K562 (cell line): ENCODE data around the gene AGRN. TPM values are rescaled to one million over a fixed set of nuclear protein-coding genes. Genes with fewer than 3 reads are reported as not detected.
A peak's percentile ranks its signal among the peaks of the same experiment; 100 is the strongest.

Source experiments
- L3MBTL2 ChIP-seq: fragments of 450-650 bp; IDR thresholded peaks from 2 replicates; pipeline ENCODE4 v1.6.1; 2016; ENCODE audit warnings: mild to moderate bottlenecking, moderate library complexity
- MYC ChIP-seq, 2 experiments: fragments of 250-450 bp in 1 of 2; sonication (Bioruptor Pico) in 1 of 2; IDR thresholded peaks; 2 replicates each; pipeline versions ENCODE4 v1.5.1 to v1.6.1; 2012 to 2021; ENCODE audit warnings: low read depth in 2 of 2, borderline replicate concordance in 1 of 2, improper control_type of control experiment in 1 of 2, low read length in 1 of 2, mild to moderate bottlenecking in 1 of 2, moderate library complexity in 1 of 2
- NFXL1 ChIP-seq: fragments of 450-650 bp; formaldehyde crosslinking; IDR thresholded peaks from 2 replicates; pipeline ENCODE4 v1.4.0; 2021; ENCODE audit warnings: mild to moderate bottlenecking
- PHF20 ChIP-seq: fragments of 450-650 bp; IDR thresholded peaks from 2 replicates; pipeline ENCODE4 v1.6.1; 2018; ENCODE audit not compliant: partially characterized antibody
- PTTG1 ChIP-seq: fragments of 450-650 bp; IDR thresholded peaks from 2 replicates; pipeline ENCODE4 v1.6.1; 2016; ENCODE audit warnings: low read depth, mild to moderate bottlenecking, missing genetic modification characterization, missing compliant biosample characterization
- RB1 ChIP-seq: fragments of 450-650 bp; IDR thresholded peaks from 2 replicates; pipeline ENCODE4 v1.6.1; 2017; ENCODE audit warnings: low read depth, mild to moderate bottlenecking
- RBBP5 ChIP-seq: fragments of 200-600 bp; sonication (generic); IDR thresholded peaks from 2 replicates; pipeline ENCODE4 v1.6.1; 2012; ENCODE audit warnings: borderline replicate concordance, mild to moderate bottlenecking, low read length, control low read depth, inconsistent platforms; ENCODE audit not compliant: insufficient read depth, poor library complexity, severe bottlenecking
- RHOXF2B ChIP-seq: fragments of 250-450 bp; sonication (Bioruptor Pico); conservative IDR thresholded peaks from 2 replicates; pipeline ENCODE4 v1.5.1; 2021
- SMAD1 ChIP-seq: fragments of 150-350 bp; IDR thresholded peaks from 2 replicates; pipeline ENCODE4 v1.6.1; 2014; ENCODE audit warnings: low read length, low read depth; ENCODE audit not compliant: partially characterized antibody
- TOE1 ChIP-seq, 2 experiments: fragments of 450-650 bp in 1 of 2; sonication (generic) in 1 of 2; formaldehyde crosslinking in 1 of 2; IDR thresholded peaks; 2 replicates each; pipeline versions ENCODE4 v1.7.1 to v1.8.0; 2016 to 2022; ENCODE audit warnings: borderline replicate concordance in 2 of 2, mild to moderate bottlenecking in 2 of 2, antibody characterized with exemption in 1 of 2, inconsistent platforms in 1 of 2, low read depth in 1 of 2, missing genetic modification reagents in 1 of 2, moderate library complexity in 1 of 2
- ZC3H11A ChIP-seq: IDR thresholded peaks from 2 replicates; pipeline ENCODE4 v1.6.1; 2012; ENCODE audit warnings: low read depth, low read length, improper control_type of control experiment
- ZFP36 ChIP-seq: fragments of 150-350 bp; IDR thresholded peaks from 2 replicates; pipeline ENCODE4 v1.6.1; 2018; ENCODE audit warnings: low read length, low read depth; ENCODE audit not compliant: partially characterized antibody
- polyA plus RNA-seq, 8 experiments: library from polyadenylated mRNA; depleted of rRNA in 4 of 8; stranded (reverse) in 5 of 8; unstranded in 3 of 8; fragments of >200 nt; fragmentation: Nextera tagmentation in 2 of 8; fragmentation: Illumina TruSeq in 1 of 8; extraction: Ambion mirVana in 2 of 8; extraction: Trizol in 1 of 8; gene quantifications; 2 replicates each; pipeline versions ENCODE4 v1.2.1 to v1.2.3, GENCODE V29; 2011 to 2014; ENCODE audit warnings: inconsistent platforms in 1 of 8, missing spikeins in 1 of 8
- total RNA-seq, 7 experiments: library from RNA; depleted of rRNA in 6 of 7; stranded (reverse); fragments of >200 nt in 6 of 7; fragmentation: Illumina TruSeq in 2 of 7; extraction: Trizol in 2 of 7; gene quantifications; 2 replicates each; pipeline versions ENCODE4 v1.2.1 to v1.2.3, GENCODE V29; 2011 to 2021; ENCODE audit warnings: low replicate concordance in 1 of 7
- TF ChIP-seq, protein P1 (sequence below): fragments of 450-650 bp; IDR thresholded peaks from 2 replicates; pipeline ENCODE4 v1.6.1; 2018; ENCODE audit not compliant: partially characterized antibody
- TF ChIP-seq, protein P2 (sequence below), 2 experiments: IDR thresholded peaks; 2 replicates each; pipeline ENCODE4 v1.6.1; 2011; ENCODE audit warnings: borderline replicate concordance in 1 of 2, control low read depth in 1 of 2, low read depth in 1 of 2, low read length in 1 of 2, mild to moderate bottlenecking in 1 of 2, mixed read lengths in 1 of 2, moderate library complexity in 1 of 2; ENCODE audit not compliant: insufficient read depth in 1 of 2, insufficient read length in 1 of 2, poor library complexity in 1 of 2, severe bottlenecking in 1 of 2; ENCODE audit errors: extremely low read depth in 1 of 2
- TF ChIP-seq, protein P3 (sequence below): fragments of 450-650 bp; IDR thresholded peaks from 2 replicates; pipeline ENCODE4 v1.7.0; 2016; ENCODE audit warnings: borderline replicate concordance
- TF ChIP-seq, protein P4 (sequence below): fragments of 250-450 bp; sonication (Bioruptor Pico); IDR thresholded peaks from 2 replicates; pipeline ENCODE4 v1.8.0; 2022; ENCODE audit warnings: inconsistent platforms

The AGRN gene
- total and polyA plus RNA-seq, 9 of the 15 experiments (the other 6 are each of a cell fraction or from before 2014, with no cell fraction given) = 0.04 to 111 (median 18.1) TPM

DNA sequence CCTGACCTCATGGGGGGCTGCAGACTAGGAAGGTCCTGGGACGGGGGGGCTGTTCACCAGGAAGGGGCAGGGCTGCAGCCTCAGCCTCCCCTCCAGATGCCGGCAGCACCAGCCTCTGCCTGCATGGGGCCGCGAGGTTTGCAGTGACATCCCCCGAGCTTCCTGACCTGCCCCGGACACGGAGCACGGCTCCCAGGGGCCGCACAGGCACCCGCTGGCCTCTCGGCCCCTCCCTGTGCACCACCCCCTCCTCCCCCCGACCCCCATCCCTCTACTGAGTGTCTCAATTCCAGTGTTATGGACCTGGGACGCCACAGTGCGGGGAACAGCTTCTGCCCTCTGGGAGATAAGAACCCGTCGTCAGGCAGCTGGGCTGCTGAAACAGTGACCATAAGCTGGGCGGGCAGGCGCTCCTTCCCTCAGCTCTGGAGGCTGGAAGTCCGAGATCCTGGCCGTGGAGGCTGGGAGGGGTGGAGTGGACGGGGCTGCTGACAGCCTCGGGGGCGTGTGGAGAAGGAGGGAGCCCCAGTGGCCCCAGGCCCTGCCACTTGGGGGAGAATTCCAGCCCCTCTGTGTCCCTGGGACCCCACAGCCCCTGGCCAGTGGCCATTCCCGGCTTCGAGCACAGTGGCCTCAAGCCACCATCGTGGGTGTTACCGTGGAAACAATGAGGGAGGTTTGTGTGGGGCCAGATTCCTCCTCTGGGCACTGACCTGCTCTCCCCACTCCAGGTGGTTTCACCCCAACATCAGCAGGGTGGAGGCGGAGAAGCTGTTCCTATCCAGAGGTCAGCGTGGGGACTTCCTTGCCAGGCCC lies 42.6 kb downstream of the AGRN start (continued):
- TF ChIP-seq, protein P1, sequence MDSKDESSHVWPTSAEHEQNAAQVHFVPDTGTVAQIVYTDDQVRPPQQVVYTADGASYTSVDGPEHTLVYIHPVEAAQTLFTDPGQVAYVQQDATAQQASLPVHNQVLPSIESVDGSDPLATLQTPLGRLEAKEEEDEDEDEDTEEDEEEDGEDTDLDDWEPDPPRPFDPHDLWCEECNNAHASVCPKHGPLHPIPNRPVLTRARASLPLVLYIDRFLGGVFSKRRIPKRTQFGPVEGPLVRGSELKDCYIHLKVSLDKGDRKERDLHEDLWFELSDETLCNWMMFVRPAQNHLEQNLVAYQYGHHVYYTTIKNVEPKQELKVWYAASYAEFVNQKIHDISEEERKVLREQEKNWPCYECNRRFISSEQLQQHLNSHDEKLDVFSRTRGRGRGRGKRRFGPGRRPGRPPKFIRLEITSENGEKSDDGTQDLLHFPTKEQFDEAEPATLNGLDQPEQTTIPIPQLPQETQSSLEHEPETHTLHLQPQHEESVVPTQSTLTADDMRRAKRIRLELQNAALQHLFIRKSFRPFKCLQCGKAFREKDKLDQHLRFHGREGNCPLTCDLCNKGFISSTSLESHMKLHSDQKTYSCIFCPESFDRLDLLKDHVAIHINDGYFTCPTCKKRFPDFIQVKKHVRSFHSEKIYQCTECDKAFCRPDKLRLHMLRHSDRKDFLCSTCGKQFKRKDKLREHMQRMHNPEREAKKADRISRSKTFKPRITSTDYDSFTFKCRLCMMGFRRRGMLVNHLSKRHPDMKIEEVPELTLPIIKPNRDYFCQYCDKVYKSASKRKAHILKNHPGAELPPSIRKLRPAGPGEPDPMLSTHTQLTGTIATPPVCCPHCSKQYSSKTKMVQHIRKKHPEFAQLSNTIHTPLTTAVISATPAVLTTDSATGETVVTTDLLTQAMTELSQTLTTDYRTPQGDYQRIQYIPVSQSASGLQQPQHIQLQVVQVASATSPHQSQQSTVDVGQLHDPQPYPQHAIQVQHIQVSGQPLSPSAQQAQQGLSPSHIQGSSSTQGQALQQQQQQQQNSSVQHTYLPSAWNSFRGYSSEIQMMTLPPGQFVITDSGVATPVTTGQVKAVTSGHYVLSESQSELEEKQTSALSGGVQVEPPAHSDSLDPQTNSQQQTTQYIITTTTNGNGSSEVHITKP = peak; percentile 56
- TF ChIP-seq NFXL1 = no peak
- TF ChIP-seq TOE1 (IDR thresholded peaks at IDR 0.05; ENCODE audit: borderline replicate concordance) = no peak
- no peak for TF ChIP-seq TOE1 (CRISPR knock-in tag; IDR thresholded peaks at IDR 0.05; ENCODE audit: borderline replicate concordance, low read depth)
- TF ChIP-seq L3MBTL2 = 0 out of 2 replicates have a peak, but pooled peaks have one; percentile 21
- no peak for TF ChIP-seq ZC3H11A
- TF ChIP-seq, protein P2, sequence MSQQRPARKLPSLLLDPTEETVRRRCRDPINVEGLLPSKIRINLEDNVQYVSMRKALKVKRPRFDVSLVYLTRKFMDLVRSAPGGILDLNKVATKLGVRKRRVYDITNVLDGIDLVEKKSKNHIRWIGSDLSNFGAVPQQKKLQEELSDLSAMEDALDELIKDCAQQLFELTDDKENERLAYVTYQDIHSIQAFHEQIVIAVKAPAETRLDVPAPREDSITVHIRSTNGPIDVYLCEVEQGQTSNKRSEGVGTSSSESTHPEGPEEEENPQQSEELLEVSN (IDR thresholded peaks at IDR 0.05; ENCODE audit: borderline replicate concordance in 1 of 2, extremely low read depth in 1 of 2, insufficient read depth in 1 of 2, insufficient read length in 1 of 2, low read depth in 1 of 2, low read length in 1 of 2, poor library complexity in 1 of 2, severe bottlenecking in 1 of 2) = peak in 1 of 2 experiments; percentile 34
- TF ChIP-seq SMAD1 = no peak
- no peak for TF ChIP-seq PHF20
- TF ChIP-seq, protein P3, sequence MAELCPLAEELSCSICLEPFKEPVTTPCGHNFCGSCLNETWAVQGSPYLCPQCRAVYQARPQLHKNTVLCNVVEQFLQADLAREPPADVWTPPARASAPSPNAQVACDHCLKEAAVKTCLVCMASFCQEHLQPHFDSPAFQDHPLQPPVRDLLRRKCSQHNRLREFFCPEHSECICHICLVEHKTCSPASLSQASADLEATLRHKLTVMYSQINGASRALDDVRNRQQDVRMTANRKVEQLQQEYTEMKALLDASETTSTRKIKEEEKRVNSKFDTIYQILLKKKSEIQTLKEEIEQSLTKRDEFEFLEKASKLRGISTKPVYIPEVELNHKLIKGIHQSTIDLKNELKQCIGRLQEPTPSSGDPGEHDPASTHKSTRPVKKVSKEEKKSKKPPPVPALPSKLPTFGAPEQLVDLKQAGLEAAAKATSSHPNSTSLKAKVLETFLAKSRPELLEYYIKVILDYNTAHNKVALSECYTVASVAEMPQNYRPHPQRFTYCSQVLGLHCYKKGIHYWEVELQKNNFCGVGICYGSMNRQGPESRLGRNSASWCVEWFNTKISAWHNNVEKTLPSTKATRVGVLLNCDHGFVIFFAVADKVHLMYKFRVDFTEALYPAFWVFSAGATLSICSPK = no peak
- TF ChIP-seq RBBP5 = peak; percentile 35
- TF ChIP-seq RHOXF2B (CRISPR knock-in tag) = no peak
- TF ChIP-seq ZFP36 = peak; percentile 19
- no peak for TF ChIP-seq PTTG1
- TF ChIP-seq, protein P4, sequence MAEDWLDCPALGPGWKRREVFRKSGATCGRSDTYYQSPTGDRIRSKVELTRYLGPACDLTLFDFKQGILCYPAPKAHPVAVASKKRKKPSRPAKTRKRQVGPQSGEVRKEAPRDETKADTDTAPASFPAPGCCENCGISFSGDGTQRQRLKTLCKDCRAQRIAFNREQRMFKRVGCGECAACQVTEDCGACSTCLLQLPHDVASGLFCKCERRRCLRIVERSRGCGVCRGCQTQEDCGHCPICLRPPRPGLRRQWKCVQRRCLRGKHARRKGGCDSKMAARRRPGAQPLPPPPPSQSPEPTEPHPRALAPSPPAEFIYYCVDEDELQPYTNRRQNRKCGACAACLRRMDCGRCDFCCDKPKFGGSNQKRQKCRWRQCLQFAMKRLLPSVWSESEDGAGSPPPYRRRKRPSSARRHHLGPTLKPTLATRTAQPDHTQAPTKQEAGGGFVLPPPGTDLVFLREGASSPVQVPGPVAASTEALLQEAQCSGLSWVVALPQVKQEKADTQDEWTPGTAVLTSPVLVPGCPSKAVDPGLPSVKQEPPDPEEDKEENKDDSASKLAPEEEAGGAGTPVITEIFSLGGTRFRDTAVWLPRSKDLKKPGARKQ (CRISPR knock-in tag) = no peak
- TF ChIP-seq MYC (IDR thresholded peaks at IDR 0.05; ENCODE audit: low read depth, low read length) = no peak
- no peak for TF ChIP-seq MYC (CRISPR knock-in tag; IDR thresholded peaks at IDR 0.05; ENCODE audit: borderline replicate concordance, low read depth)
- peak; percentile 38; the same call in 1 of the 2 replicates for TF ChIP-seq RB1
